Stimulated activated effector memory CD8-positive, alpha-beta T cell treated with anti-CD3 and anti-CD28 coated beads, Interleukin-12 subunit alpha, Interleukin-12 subunit beta, amount 100 ng/mL, for 72 hours (primary cell): ENCODE data around the gene TRAPPC11.

Experiments
- ATAC-seq: fragments of 150-1000 bp; cut with Tn5 transposase; 2 replicates; pipeline ENCODE4 v1.10.0; 2021
- DNase-seq, 2 donors: peaks; one replicate each; pipeline ENCODE4 v3.0.0; 2021 to 2022; ENCODE audit warnings: low spot score in 2 of 2
- H3K27ac Mint-ChIP-seq: one replicate; pipeline ENCODE4 v1.8.0; 2022; ENCODE audit warnings: mild to moderate bottlenecking, mixed read lengths
- H3K36me3 Mint-ChIP-seq: one replicate; pipeline ENCODE4 v1.8.0; 2022; ENCODE audit warnings: mild to moderate bottlenecking, mixed read lengths
- H3K4me1 Mint-ChIP-seq: one replicate; pipeline ENCODE4 v1.8.0; 2022; ENCODE audit warnings: mixed read lengths
- H3K4me3 Mint-ChIP-seq: one replicate; pipeline ENCODE4 v1.8.0; 2022; ENCODE audit warnings: mild to moderate bottlenecking, mixed read lengths
- H3K9me3 Mint-ChIP-seq: one replicate; pipeline ENCODE4 v1.8.0; 2022; ENCODE audit warnings: mixed read lengths

Gene TRAPPC11

GRCh38 chr4:183674153-183674552, 15.1 kb downstream of the TRAPPC11 start:
- Mint-ChIP-seq H3K4me1 (peaks cover 5% of the 10 kb centered on the region), H3K4me3 (no peak overlapping the region), H3K27ac (no peak overlapping the region), H3K36me3 (peaks cover 98% of the 10 kb centered on the region), H3K9me3 (no peaks in the 10 kb centered on the region)
- DNase-seq = no peak
- ATAC-seq = no peak

- Mint-ChIP-seq H3K36me3 (peaks cover 98% of the 10 kb centered on the region), H3K9me3 (no peaks in the 10 kb centered on the region), H3K4me3 (no peak overlapping the region), H3K27ac (no peak overlapping the region), H3K4me1 (peaks cover 5% of the 10 kb centered on the region)
- no peak for ATAC-seq
- DNase-seq = no peak
Observed at GRCh38 chr4:183675625-183676024, 16.5 kb downstream of the TRAPPC11 start.

- Mint-ChIP-seq H3K27ac (no peak overlapping the region), H3K9me3 (no peaks in the 10 kb centered on the region), H3K4me3 (no peak overlapping the region), H3K36me3 (peaks cover 92% of the 10 kb centered on the region), H3K4me1 (no peaks in the 10 kb centered on the region)
- no peak for ATAC-seq
- DNase-seq = no peak
Observed at GRCh38 chr4:183681119-183681518, 22.0 kb downstream of the TRAPPC11 start.

- ATAC-seq = no peak
- Mint-ChIP-seq H3K36me3 (peaks cover 91% of the 10 kb centered on the region), H3K9me3 (no peaks in the 10 kb centered on the region), H3K4me3 (no peak overlapping the region), H3K4me1 (peaks cover 7% of the 10 kb centered on the region), H3K27ac (no peak overlapping the region)
- no peak for DNase-seq
Observed at GRCh38 chr4:183686461-183686860, 27.4 kb downstream of the TRAPPC11 start.

GRCh38 chr4:183688216-183688615, 29.1 kb downstream of the TRAPPC11 start:
- Mint-ChIP-seq H3K27ac (no peak overlapping the region), H3K4me3 (no peak overlapping the region), H3K4me1 (peaks cover 7% of the 10 kb centered on the region), H3K36me3 (peaks cover 94% of the 10 kb centered on the region), H3K9me3 (no peaks in the 10 kb centered on the region)
- ATAC-seq (no peak), DNase-seq (no peak)

GRCh38 chr4:183691006-183691405, 31.9 kb downstream of the TRAPPC11 start:
- DNase-seq = no peak
- no peak for ATAC-seq
- H3K4me3 Mint-ChIP-seq = no peak overlapping the region
- H3K4me1 Mint-ChIP-seq = peaks cover 7% of the 10 kb centered on the region
- no peaks in the 10 kb centered on the region for H3K9me3 Mint-ChIP-seq
- peaks cover 94% of the 10 kb centered on the region for H3K36me3 Mint-ChIP-seq
- peak overlapping the region; percentile 10 for H3K27ac Mint-ChIP-seq

GRCh38 chr4:183691897-183692296, 32.8 kb downstream of the TRAPPC11 start:
- Mint-ChIP-seq H3K27ac (no peak overlapping the region), H3K36me3 (peaks cover 94% of the 10 kb centered on the region), H3K9me3 (no peaks in the 10 kb centered on the region), H3K4me1 (peaks cover 7% of the 10 kb centered on the region), H3K4me3 (no peak overlapping the region)
- no peak for ATAC-seq
- DNase-seq = no peak

GRCh38 chr4:183698909-183699308, 39.8 kb downstream of the TRAPPC11 start:
- DNase-seq = no peak
- Mint-ChIP-seq H3K4me1 (no peaks in the 10 kb centered on the region), H3K4me3 (no peak overlapping the region), H3K9me3 (no peaks in the 10 kb centered on the region), H3K27ac (peak overlapping the region; percentile 18), H3K36me3 (peaks cover 100% of the 10 kb centered on the region)
- no peak for ATAC-seq

GRCh38 chr4:183700407-183700806, 41.3 kb downstream of the TRAPPC11 start:
- Mint-ChIP-seq H3K4me3 (no peak overlapping the region), H3K27ac (no peak overlapping the region), H3K36me3 (peaks cover 98% of the 10 kb centered on the region), H3K4me1 (no peaks in the 10 kb centered on the region), H3K9me3 (no peaks in the 10 kb centered on the region)
- DNase-seq = no peak
- ATAC-seq = no peak

- DNase-seq (no peak), ATAC-seq (no peak)
- no peak overlapping the region for H3K27ac Mint-ChIP-seq
- H3K36me3 Mint-ChIP-seq = peaks cover 98% of the 10 kb centered on the region
- H3K4me3 Mint-ChIP-seq = no peak overlapping the region
- H3K9me3 Mint-ChIP-seq = no peaks in the 10 kb centered on the region
- no peaks in the 10 kb centered on the region for H3K4me1 Mint-ChIP-seq
Observed at GRCh38 chr4:183702492-183702891, 43.4 kb downstream of the TRAPPC11 start.

- no peaks in the 10 kb centered on the region for H3K9me3 Mint-ChIP-seq
- DNase-seq (no peak), ATAC-seq (no peak)
- no peak overlapping the region for H3K4me3 Mint-ChIP-seq
- H3K36me3 Mint-ChIP-seq = peaks cover 36% of the 10 kb centered on the region
- no peak overlapping the region for H3K27ac Mint-ChIP-seq
- no peaks in the 10 kb centered on the region for H3K4me1 Mint-ChIP-seq
Observed at GRCh38 chr4:183714626-183715025, 55.5 kb downstream of the TRAPPC11 start.

- DNase-seq (no peak), ATAC-seq (no peak)
- Mint-ChIP-seq H3K4me1 (peaks cover 3% of the 10 kb centered on the region), H3K9me3 (no peaks in the 10 kb centered on the region), H3K36me3 (peaks cover 19% of the 10 kb centered on the region), H3K4me3 (no peak overlapping the region), H3K27ac (no peak overlapping the region)
Observed at GRCh38 chr4:183716302-183716701, 57.2 kb downstream of the TRAPPC11 start.

GRCh38 chr4:183718876-183719275, 59.8 kb downstream of the TRAPPC11 start:
- DNase-seq (no peak), ATAC-seq (no peak)
- peaks cover 12% of the 10 kb centered on the region for H3K4me1 Mint-ChIP-seq
- H3K9me3 Mint-ChIP-seq = no peaks in the 10 kb centered on the region
- H3K4me3 Mint-ChIP-seq = no peak overlapping the region
- peaks cover under 1% of the 10 kb centered on the region for H3K36me3 Mint-ChIP-seq
- H3K27ac Mint-ChIP-seq = no peak overlapping the region

- no peaks in the 10 kb centered on the region for H3K9me3 Mint-ChIP-seq
- DNase-seq (peak; percentile 20 to 61), ATAC-seq (peak; percentile 73)
- no peak overlapping the region for H3K27ac Mint-ChIP-seq
- no peaks in the 10 kb centered on the region for H3K36me3 Mint-ChIP-seq
- peaks cover 12% of the 10 kb centered on the region for H3K4me1 Mint-ChIP-seq
- peak overlapping the region; percentile 66 for H3K4me3 Mint-ChIP-seq
Observed at GRCh38 chr4:183721207-183722081, 62.4 kb downstream of the TRAPPC11 start.

GRCh38 chr4:183722731-183723560, 63.9 kb downstream of the TRAPPC11 start:
- ATAC-seq = peak; percentile 71
- Mint-ChIP-seq H3K27ac (peak overlapping the region; percentile 40), H3K4me3 (peak overlapping the region; percentile 66), H3K4me1 (peaks cover 12% of the 10 kb centered on the region), H3K9me3 (no peaks in the 10 kb centered on the region), H3K36me3 (no peaks in the 10 kb centered on the region)
- DNase-seq = peak; percentile 18 to 76
